ENCODE measurements around the gene MICALL1.

MICALL1 gene, protein sequence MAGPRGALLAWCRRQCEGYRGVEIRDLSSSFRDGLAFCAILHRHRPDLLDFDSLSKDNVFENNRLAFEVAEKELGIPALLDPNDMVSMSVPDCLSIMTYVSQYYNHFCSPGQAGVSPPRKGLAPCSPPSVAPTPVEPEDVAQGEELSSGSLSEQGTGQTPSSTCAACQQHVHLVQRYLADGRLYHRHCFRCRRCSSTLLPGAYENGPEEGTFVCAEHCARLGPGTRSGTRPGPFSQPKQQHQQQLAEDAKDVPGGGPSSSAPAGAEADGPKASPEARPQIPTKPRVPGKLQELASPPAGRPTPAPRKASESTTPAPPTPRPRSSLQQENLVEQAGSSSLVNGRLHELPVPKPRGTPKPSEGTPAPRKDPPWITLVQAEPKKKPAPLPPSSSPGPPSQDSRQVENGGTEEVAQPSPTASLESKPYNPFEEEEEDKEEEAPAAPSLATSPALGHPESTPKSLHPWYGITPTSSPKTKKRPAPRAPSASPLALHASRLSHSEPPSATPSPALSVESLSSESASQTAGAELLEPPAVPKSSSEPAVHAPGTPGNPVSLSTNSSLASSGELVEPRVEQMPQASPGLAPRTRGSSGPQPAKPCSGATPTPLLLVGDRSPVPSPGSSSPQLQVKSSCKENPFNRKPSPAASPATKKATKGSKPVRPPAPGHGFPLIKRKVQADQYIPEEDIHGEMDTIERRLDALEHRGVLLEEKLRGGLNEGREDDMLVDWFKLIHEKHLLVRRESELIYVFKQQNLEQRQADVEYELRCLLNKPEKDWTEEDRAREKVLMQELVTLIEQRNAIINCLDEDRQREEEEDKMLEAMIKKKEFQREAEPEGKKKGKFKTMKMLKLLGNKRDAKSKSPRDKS

DNA sequence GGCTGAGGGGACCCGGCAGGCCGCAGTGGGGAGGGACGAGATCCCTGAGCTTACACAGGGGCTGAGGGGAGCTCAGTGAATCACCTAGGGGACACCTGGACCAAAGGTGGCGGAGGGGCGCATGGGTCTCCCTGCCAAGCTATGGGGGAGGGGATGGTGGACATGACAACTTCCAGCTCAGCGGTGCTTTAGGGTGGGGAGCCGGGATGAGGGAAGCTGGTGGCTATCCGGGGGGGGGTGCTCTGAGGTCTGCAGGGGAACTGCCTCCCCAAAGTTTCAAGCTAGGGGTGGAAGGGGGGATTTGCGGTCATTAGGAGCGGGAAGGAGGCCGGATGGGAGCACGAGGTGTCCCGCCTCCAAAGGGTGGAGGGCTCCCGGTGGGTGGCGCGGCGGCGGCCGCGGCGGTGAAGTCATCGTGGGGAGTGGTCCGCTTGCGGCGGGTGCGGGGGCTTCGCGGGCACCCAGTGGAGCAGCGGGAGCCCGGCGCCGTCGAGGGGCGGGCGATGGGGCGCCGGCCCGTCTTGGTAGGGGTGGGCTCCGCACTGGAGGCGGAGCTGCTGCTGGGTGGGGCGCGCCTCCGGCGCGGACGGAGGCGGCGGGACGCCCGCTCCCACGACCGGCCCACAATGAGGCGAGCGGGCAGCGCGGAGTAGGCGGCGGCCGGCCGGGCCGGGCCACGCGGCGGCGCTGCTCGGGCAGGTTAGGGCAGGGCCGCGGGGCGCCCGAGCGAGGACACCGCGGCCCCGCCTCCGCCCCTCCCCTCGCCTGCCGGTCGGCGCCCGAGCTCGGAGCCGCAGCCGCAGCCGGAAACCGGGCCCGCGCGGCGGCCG, at the start of gene MICALL1:
Gene MICALL1 (plus strand): TSS at position 764 of the 830 bp plus-strand sequence. CDS start 126 bp downstream, outside the sequence.
- peak in 1 of 2 donors; percentile 48 for DNase-seq (ENCODE audit: extremely low read depth in 1 of 2, low read depth in 1 of 2)

DNA sequence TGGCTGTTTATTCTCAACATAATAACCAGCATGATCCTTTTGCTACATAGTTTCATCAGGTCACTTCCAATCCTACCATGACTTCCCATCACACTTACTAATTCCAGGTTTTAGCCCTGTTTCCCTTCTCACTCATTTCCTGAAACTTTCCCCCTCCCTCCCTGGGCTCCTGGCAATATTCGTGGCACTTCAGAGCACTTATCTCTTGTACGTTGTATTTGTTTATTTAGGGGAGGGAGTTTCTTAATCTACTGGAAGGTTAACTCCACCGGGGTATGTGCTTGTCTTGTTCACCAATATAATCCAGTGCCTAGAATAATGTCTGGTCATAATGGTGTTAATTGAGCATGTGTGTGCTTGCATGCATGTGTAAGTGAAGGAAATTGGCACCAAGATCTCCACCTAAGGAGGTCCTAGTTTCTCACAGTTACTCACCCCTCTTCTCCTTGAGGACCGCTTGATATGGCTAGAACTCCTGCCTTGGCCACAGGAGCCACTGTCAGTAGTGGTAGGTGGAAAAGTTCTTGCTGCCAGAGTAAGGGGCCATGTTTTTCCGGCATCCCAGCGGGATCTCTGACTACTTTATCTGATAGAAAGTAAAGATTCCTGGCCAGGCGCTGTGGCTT, 45.2 kb upstream of the MICALL1 start:
- DNase-seq (ENCODE audit: extremely low read depth in 1 of 2, low read depth in 1 of 2) = no peak

DNA sequence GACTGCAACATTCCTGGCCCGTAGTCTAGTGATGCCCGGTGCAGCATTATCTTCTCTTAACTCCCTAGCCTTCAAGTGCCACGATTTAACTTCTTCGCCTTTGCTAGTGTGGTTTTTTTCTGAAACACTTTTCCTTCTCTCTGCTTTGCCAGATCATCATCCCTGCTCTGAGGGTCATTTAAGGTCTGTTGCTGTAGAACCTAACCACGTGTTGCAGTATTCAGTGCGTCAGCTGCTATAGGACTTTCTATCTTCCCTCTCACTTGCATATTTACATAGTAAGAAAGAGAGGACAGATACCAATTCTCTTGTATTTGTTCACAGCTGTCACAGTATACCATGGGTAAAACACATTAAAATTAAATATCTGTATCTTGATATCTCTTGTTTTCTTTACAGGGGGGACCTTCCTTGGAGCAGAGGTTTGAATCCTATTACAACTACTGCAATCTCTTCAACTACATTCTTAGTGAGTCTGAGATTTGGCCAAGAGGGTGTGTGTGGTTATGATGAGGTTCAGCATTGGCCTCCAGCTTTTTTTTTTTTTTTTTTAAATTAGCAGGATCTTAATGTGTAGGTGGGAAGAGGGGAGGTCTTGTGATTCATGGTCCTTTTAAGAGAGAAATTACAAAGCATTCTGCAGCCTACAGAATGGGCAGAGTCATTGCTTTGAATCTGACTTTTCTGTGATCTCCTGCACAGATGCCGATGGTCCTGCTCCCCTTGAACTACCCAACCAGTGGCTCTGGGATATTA, 43.3 kb upstream of the MICALL1 start:
- DNase-seq (ENCODE audit: extremely low read depth in 1 of 2, low read depth in 1 of 2) = no peak

DNA sequence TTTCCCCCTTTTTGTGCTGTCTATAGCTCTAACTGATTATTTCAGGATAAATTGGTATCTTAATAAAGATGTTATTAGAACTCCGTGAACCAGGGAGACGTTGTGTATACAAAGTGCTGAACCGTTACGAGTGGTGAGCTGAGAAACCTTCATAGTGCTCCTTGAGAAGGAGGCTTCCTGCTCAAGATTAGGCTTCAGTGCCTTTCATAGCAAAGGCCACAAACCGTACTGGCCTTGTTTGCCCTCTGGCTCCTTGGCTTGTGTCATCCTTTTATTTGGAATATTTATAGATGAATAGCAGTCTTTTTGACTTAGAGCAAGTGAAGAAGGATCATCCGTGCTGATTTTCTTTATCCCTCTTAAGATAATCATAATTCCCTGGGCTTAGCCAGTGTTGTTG, 40.6 kb upstream of the MICALL1 start:
- DNase-seq (ENCODE audit: extremely low read depth in 1 of 2, low read depth in 1 of 2) = no peak

DNA sequence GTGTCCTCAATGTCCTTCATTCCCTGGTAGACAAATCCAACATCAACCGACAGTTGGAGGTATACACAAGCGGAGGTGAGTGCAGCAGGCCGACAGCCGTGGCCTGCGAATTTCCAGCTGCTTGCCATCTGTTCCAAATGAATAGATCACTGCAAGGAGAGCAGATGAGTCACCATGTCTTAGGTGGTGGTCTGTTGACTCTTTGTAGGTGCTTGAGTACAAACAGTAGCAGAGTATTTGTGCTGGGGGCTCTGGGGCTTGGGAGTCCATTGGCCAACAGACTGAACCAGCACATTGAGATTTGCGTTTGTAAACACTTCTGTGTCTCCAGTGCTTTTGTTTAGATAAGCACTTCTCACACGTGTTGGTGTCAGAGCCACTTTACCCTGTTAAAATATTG, 35.8 kb upstream of the MICALL1 start:
- no peak for DNase-seq (ENCODE audit: extremely low read depth in 1 of 2, low read depth in 1 of 2)

DNA sequence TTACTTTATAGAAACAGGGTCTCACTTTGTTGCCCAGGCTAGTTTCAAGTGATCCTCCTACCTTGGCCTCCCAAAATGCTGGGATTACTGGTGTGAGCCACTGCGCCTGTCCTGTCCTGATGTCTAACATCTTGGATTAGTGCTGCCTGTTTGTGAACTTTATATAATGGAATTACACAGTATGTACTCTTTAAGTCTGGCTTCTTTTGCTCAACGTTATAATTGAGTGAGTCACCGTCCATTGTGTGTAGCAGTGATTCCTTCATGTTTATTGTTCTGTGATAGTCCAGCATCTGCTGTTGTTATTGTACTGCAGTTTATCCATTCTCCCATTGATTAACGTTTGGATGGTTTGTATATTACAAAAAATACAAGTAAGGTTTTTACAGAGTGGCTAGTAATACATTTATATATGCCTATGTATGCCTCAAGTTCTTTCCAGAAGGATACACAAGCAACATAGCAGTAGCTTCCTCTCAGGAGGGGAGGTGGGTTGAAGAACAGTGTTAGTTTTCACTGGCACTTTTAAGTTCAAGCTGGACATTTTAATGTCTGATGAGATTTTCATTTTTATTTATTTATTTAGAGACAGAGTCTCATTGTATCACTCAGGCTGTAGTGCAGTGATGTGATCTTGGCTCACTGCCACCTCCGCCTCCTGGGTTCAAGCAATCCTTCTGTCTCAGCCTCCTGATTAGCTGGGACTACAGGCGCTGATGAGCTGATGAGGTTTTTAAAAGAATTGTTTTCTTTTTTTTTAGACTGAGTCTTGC, 25.2 kb upstream of the MICALL1 start:
- no peak for DNase-seq (ENCODE audit: extremely low read depth in 1 of 2, low read depth in 1 of 2)

DNA sequence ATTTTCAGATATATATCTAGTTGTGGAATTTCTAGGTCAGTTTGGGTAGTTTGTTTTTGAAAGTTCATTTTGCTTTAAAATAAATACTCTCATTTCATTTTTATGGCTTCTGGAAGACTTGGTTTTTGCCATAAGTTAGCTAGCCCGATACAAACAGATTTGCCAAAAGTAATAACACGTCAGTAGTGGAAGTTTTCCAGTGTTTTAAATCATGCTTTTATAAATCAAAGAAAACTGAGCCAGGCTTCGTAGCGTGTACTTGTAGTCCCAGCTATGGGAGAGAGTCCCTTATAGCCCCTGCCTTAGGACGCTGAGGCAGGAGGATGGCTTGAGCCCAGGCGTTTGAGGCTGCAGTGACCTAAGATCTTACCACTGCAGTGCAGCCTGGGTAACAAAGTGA, 21.7 kb upstream of the MICALL1 start:
- DNase-seq (ENCODE audit: extremely low read depth in 1 of 2, low read depth in 1 of 2) = no peak

DNA sequence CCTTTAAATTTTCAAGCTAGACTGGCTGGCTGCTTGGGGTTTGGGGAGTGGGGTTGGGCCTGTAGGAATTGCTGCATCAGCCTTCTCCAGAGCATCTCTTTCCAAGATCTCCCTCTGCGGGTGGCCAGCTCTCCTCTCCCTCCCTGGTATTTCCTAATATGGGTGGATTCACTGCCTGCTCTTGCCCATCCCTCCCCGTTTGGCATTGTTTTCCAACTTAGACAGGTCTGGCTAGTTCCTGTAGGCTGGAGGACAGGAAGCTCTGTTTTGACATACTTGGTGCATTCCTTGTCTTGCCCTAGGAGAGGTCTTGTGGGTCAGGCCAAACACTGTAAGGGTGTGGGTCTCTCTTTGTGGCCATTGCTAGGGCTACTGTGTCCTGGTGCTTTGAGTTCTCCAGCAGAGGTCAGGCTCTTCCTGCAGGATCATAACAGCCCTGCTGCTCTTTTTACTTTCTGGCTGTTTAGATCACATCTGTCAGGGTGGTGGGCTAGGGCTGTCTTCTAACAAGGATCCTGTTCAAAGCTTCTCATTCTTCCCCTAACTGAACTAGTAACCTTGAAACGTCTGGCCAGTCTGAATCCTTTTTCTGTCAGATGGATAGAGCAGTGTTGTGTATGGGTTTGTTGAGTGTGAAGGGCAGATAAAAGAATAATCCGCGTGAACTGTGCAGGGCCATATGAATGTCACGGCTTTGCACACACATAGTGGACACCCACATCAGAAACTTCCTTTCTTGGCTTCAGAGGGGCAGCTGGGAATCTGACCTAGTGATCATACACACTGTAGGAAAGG, 18.3 kb upstream of the MICALL1 start:
- DNase-seq (ENCODE audit: extremely low read depth in 1 of 2, low read depth in 1 of 2) = no peak

DNA sequence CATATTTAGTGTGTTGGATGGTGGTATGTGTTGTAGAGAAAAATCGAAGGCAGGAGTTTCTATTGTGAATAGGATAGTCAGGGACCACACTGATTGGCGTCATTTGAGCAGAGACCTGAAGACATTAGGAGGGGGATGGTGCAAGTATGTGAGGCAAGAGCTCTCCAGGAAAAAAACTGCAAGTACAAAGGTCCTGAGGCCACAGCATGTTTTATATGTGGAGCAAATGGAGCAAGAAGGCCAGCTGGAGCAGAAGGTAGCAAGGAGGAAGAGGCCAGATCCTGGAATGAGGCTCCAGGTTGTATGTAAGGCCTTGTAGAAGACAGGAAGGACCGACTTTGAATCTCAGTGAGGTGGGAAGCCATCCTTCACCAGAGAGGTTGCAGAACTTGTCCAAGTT, 14.2 kb upstream of the MICALL1 start:
- DNase-seq (ENCODE audit: extremely low read depth in 1 of 2, low read depth in 1 of 2) = no peak

DNA sequence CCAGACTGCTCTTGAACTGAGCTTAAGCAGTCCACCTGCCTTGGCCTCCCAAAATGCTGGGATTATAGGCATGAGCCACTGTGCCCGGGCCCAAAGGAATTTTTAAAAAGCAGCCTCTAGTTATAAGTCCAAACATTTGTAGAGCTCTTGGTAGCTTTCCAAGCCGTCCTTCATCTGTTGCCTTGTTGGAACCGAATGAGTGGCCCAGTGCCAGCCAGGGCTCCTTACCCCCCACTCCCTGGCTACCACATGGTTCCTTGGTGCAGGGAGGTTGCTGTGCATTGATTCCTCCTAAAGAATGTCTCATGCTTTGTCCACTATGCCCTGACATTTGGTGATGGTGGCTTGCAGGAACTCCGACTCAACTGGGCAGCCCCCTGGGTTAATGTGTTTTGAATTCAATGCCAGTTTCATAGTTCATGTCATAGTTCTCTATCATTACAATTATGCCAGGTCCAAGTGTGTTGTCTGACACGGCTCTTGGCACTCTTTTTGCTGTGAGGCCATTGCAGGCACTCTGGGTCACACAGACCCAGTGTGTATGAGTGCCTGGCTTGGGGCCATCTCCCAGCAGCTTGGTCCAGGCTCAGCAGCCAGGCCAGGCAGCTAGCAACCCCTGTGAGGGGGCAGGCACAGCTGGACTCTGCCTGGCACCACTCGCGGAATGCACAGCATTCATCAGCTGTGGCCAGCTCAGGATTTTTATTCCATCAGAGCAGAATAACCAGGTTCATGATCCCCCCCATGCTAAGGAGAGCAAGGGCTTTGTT, 13.3 kb upstream of the MICALL1 start:
- DNase-seq (ENCODE audit: extremely low read depth in 1 of 2, low read depth in 1 of 2) = no peak

DNA sequence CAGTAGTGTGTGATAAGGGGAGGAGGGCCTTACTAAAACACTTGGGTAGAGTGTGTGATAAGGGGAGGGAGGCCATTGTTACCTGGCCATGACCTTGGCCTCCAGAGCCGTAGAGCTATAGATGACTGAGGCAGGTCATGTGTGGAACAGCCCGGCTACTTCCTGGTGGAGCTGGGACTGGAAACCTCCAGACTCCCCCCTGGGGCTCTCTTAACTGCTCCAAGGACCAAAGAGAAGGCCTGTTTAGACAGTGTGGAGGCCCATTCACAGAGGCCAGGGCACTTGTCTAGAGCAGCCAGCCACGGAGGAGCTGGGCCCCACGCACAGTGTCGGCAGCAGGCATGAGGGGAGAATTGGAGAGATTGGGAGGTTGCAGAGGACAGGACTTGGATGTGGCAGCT, 12.5 kb upstream of the MICALL1 start:
- no peak for DNase-seq (ENCODE audit: extremely low read depth in 1 of 2, low read depth in 1 of 2)

DNA sequence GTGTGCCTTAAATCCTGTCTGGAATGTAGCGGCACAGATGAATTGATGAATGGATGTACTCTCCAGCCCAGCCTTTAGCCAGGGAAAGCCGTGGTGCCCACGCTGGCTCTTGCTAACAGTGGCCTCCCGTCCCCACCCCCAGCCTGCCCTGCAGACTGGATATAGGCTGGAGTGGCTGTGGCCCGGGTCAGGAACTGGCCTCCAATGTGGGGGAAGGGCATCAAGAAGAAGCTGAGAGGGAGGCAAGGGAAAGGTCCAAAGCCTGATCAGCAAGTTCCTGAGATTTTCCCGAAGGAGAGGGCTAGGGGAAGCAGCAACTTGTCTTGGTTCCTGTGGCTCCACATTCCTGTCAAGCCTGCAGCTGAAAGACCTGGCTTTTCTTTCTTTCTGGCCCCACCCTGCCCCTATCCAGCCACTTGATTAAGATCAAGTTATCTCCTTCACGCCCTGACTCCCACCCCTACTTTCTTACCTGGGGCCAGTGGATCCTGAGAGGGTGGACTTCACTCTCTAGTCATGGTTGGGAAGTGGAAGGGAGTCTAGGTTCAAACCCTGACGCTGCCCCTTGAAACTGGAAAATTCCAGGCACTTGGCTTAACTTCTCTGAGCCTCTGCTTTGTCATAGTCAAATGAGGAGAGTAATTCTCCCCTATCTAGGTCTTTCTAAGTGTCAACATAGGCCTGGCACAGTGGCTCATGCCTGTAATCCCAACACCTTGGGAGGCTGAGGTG, 11.0 kb upstream of the MICALL1 start:
- DNase-seq (ENCODE audit: extremely low read depth in 1 of 2, low read depth in 1 of 2) = no peak

DNA sequence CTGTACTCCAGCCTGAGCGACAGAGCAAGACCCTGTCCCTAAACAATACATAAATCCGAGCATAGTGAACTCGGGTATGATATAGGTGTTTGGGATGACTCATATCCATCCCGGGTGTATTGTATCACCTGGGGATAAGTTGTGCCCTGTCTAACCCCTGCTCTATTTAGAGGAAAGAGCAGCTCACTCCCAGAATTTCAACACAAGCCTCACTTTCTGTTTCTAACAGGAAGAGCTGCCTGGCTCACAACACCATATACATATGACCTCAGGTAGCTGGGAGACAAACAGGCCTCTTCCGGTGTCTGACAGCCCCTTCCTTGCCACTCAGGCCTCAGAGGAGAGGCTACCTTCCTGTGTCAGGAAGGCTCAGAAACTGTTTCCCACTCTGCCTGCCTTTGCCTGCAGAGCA, 9.9 kb upstream of the MICALL1 start:
- DNase-seq (ENCODE audit: extremely low read depth in 1 of 2, low read depth in 1 of 2) = peak in 1 of 2 donors; percentile 16

DNA sequence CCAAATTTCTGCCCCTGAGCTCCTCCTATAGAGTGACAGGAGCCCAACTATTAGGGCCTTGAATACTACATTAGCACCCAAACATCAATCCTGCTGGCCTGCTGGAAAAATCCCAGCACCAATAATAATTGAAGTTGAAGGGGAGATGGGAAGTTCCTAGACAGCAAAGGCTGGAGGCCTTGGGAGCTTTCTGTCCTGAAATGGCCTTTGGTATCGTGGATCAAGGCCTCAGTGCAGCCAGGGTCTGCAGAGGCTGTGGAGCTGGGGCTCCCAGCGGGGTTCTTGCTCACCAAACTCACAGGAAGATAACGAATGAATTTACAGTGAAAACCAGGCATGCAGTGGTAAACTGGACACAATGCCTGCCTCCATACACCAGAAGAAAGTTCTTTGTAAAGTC, 9.2 kb upstream of the MICALL1 start:
- no peak for DNase-seq (ENCODE audit: extremely low read depth in 1 of 2, low read depth in 1 of 2)

DNA sequence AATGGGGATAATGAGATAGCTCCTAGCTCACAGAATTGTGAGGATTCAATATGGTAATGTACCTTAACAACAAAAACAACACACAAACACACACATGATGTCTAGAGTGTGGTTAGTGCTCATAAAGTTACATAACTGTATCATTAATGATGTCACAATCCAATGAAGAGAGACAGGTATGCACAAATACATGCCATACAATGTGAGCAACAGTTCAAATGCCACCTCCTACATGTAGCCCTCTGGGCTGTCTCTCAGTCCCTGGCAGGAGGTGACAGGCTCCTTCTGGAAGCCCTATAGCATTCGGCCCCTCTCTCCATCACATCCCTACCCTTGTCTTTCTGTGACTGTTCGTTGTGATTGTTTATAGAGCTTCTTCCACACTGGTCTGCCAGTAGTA, 8.3 kb upstream of the MICALL1 start:
- no peak for DNase-seq (ENCODE audit: extremely low read depth in 1 of 2, low read depth in 1 of 2)

DNA sequence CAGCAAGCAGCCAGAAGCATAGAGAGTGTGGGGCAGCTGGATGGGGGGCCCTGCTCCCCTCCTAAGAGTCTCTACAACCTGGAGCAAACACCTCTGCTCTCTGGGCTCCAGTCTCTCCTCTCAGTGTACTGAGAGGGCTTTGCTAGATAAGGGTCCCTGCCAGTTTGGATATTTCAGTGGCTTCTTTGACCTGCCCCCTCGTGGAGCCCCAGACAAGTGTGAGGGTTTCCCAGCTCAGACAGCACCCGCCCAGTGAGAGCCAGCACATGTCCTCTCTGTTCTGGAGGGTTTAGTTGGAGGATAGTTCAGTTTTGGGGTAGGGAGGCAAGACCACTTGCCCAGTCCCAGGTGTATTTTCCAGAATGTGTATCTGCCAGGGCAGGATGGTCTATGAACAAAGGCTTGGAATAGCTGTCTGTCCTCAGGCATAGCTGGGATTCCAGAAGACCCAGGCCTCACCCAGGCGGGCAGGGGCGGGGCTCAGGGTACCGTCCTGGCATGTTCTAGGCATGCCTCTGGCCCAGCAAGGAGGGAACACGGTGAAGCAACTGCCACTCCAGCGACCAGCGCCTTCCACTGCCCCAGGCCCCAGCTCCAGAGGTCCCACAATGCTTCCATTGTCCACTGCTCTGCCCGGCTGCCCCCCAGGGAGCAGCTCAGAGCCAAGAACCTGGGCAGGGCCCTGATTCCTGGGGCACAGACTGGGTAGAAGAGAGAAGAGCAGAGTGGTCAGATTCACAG, 7.5 kb upstream of the MICALL1 start:
- DNase-seq (ENCODE audit: extremely low read depth in 1 of 2, low read depth in 1 of 2) = no peak
